Liver (tissue), 9 donors: ENCODE data around the gene ALG9. TPM values are rescaled to one million over a fixed set of nuclear protein-coding genes. Genes with fewer than 3 reads are reported as not detected.

Experiments used
- DNase-seq: peaks from one replicate; pipeline ENCODE4 v3.0.0-alpha.2; 2017; ENCODE audit warnings: low spot score
- H3K27ac ChIP-seq, 2 donors: one replicate each; pipeline ENCODE4 v1.7.0; 2013; ENCODE audit warnings: inconsistent platforms in 2 of 2, low read length in 2 of 2, control low read depth in 1 of 2, low read depth in 1 of 2, mild to moderate bottlenecking in 1 of 2
- H3K27me3 ChIP-seq, 4 donors: one replicate each; pipeline versions ENCODE4 v1.6.1 to v1.7.0; 2013; ENCODE audit warnings: low read length in 3 of 4, inconsistent platforms in 1 of 4, mild to moderate bottlenecking in 1 of 4, moderate library complexity in 1 of 4; ENCODE audit not compliant: control insufficient read depth in 4 of 4, insufficient read depth in 4 of 4
- H3K36me3 ChIP-seq, 4 donors: one replicate each; pipeline versions ENCODE4 v1.6.1 to v1.7.0; 2013; ENCODE audit warnings: low read length in 3 of 4, mild to moderate bottlenecking in 3 of 4, low read depth in 1 of 4, moderate library complexity in 1 of 4; ENCODE audit not compliant: control insufficient read depth in 4 of 4, insufficient read depth in 3 of 4
- H3K4me1 ChIP-seq, 4 donors: one replicate each; pipeline versions ENCODE4 v1.6.1 to v1.7.0; 2013; ENCODE audit warnings: low read length in 3 of 4, mild to moderate bottlenecking in 3 of 4, moderate library complexity in 1 of 4; ENCODE audit not compliant: control insufficient read depth in 4 of 4, insufficient read depth in 4 of 4
- H3K4me3 ChIP-seq, 3 donors: one replicate each; pipeline versions ENCODE4 v1.6.1 to v1.7.0; 2013; ENCODE audit warnings: low read length in 3 of 3, control low read depth in 1 of 3, low read depth in 1 of 3, mild to moderate bottlenecking in 1 of 3
- H3K9ac ChIP-seq, 2 donors: one replicate each; pipeline ENCODE4 v1.7.0; 2013; ENCODE audit warnings: low read length in 2 of 2, mild to moderate bottlenecking in 2 of 2, moderate library complexity in 2 of 2, control low read depth in 1 of 2, low read depth in 1 of 2
- H3K9me3 ChIP-seq, 4 donors: one replicate each; pipeline versions ENCODE4 v1.6.1 to v1.7.0; 2013; ENCODE audit warnings: low read length in 3 of 4; ENCODE audit not compliant: control insufficient read depth in 4 of 4
- EGR1 ChIP-seq, 2 donors: IDR thresholded peaks; 2 replicates each; pipeline ENCODE4 v1.6.1; 2016 to 2018; ENCODE audit warnings: antibody characterized with exemption in 2 of 2, low read depth in 2 of 2
- FOXA2 ChIP-seq: IDR thresholded peaks from 2 replicates; pipeline ENCODE4 v1.6.1; 2016; ENCODE audit warnings: antibody characterized with exemption
- GABPA ChIP-seq, 2 donors: IDR thresholded peaks in 1 of 2; conservative IDR thresholded peaks in 1 of 2; 2 replicates each; pipeline ENCODE4 v1.6.1; 2016; ENCODE audit warnings: antibody characterized with exemption in 2 of 2, mild to moderate bottlenecking in 1 of 2, moderate library complexity in 1 of 2
- HNF4A ChIP-seq, 2 donors: conservative IDR thresholded peaks; 2 replicates each; pipeline ENCODE4 v1.6.1; 2016; ENCODE audit warnings: antibody characterized with exemption in 2 of 2, mild to moderate bottlenecking in 2 of 2
- HNF4G ChIP-seq: IDR thresholded peaks from 2 replicates; pipeline ENCODE4 v1.6.1; 2016; ENCODE audit warnings: antibody characterized with exemption
- JUND ChIP-seq, 2 donors: IDR thresholded peaks; 2 replicates each; pipeline ENCODE4 v1.6.1; 2016; ENCODE audit warnings: antibody characterized with exemption in 2 of 2
- NR2F2 ChIP-seq: IDR thresholded peaks from 2 replicates; pipeline ENCODE4 v1.6.1; 2016; ENCODE audit warnings: antibody characterized with exemption
- RAD21 ChIP-seq, 2 donors: IDR thresholded peaks; 2 replicates each; pipeline ENCODE4 v1.6.1; 2016; ENCODE audit warnings: antibody characterized with exemption in 2 of 2, mild to moderate bottlenecking in 2 of 2
- REST ChIP-seq: IDR thresholded peaks from 2 replicates; pipeline ENCODE4 v1.6.1; 2016; ENCODE audit warnings: antibody characterized with exemption, mild to moderate bottlenecking
- RXRA ChIP-seq, 2 donors: IDR thresholded peaks; 2 replicates each; pipeline ENCODE4 v1.6.1; 2017 to 2018; ENCODE audit warnings: antibody characterized with exemption in 2 of 2, mild to moderate bottlenecking in 1 of 2
- SP1 ChIP-seq: IDR thresholded peaks from 2 replicates; pipeline ENCODE4 v1.6.1; 2018; ENCODE audit warnings: antibody characterized with exemption, mild to moderate bottlenecking
- TAF1 ChIP-seq: conservative IDR thresholded peaks from 2 replicates; pipeline ENCODE4 v1.6.1; 2016; ENCODE audit warnings: antibody characterized with exemption, mild to moderate bottlenecking
- YY1 ChIP-seq: IDR thresholded peaks from 2 replicates; pipeline ENCODE4 v1.6.1; 2016; ENCODE audit warnings: antibody characterized with exemption, mild to moderate bottlenecking
- ZBTB33 ChIP-seq: IDR thresholded peaks from 2 replicates; pipeline ENCODE4 v1.6.1; 2016; ENCODE audit warnings: antibody characterized with exemption
- WGBS: extraction: QIAGEN DNeasy Blood & Tissue Kit; methylation state at CpG from one replicate; pipeline ENCODE4 v1.1.7; 2013; 5-methylcytosine and 5-hydroxymethylcytosine counted together
- polyA plus RNA-seq, 2 donors: library from polyadenylated mRNA; stranded (reverse) in 1 of 2; unstranded in 1 of 2; fragments of 200-250 nt in 1 of 2; fragments of >200 nt in 1 of 2; fragmentation: Nextera tagmentation in 1 of 2; extraction: Ambion mirVana in 1 of 2; gene quantifications; one replicate each; pipeline versions ENCODE4 v1.2.1 to v1.2.3, GENCODE V29; 2013 to 2015
- total RNA-seq, 2 donors: library from RNA; depleted of rRNA; stranded (reverse); fragments of >200 nt; gene quantifications; one replicate each; pipeline ENCODE4 v1.2.3, GENCODE V29; 2014
- TF ChIP-seq, protein P1 (sequence below): IDR thresholded peaks from 2 replicates; pipeline ENCODE4 v1.6.1; 2016; ENCODE audit warnings: antibody characterized with exemption
- TF ChIP-seq, protein P2 (sequence below): IDR thresholded peaks from 2 replicates; pipeline ENCODE4 v1.6.1; 2016; ENCODE audit warnings: antibody characterized with exemption
- TF ChIP-seq, protein P3 (sequence below): fragments of 150-350 bp; IDR thresholded peaks from 2 replicates; pipeline ENCODE4 v1.5.1; 2017; ENCODE audit warnings: improper control_type of control experiment, low read depth, low read length; ENCODE audit not compliant: missing input control
- donor health status: healthy.
- donor health status: healthy.
- donor health status: healthy.
- donor health status: healthy.
- donor health status: healthy.

Gene ALG9
- total and polyA plus RNA-seq, 4 donors: 13.7 to 36.3 (median 20.2) TPM

DNA sequence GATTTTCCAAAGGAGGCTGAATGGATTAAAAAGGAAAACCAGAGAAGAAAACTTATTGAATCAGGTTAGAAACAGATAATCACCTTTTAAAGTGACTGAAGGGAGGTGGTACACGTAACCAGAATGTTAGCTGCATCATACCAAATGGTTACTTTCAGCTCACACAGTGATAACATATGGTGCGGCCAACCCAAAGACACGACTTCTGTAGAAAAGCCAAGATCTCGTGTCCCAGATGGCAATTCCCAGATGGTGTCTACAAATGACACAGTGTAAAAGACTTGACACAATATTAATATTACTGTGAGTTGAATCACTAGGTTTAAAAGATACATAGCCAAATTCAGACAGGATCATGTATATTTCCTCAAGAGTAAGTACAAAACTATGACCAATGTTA lies 110.3 kb downstream of the ALG9 start:
- Histone ChIP-seq H3K9me3 (no peaks in the 10 kb centered on the region), H3K27me3 (no peaks in the 10 kb centered on the region), H3K4me1 (peaks cover 0 to 42% (median 17%) of the 10 kb centered on the region in 4 donors), H3K36me3 (peaks cover 5 to 50% (median 41%) of the 10 kb centered on the region in 4 donors), H3K9ac (no peak overlapping the region), H3K4me3 (no peak overlapping the region), H3K27ac (no peak overlapping the region)
- 93% methylated on average over 4 of the region's 4 CpGs for WGBS
- no peak for TF ChIP-seq FOXA2
- TF ChIP-seq JUND (IDR thresholded peaks at IDR 0.05): no peak
- TF ChIP-seq, protein P1, sequence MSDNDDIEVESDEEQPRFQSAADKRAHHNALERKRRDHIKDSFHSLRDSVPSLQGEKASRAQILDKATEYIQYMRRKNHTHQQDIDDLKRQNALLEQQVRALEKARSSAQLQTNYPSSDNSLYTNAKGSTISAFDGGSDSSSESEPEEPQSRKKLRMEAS: no peak
- TF ChIP-seq GABPA (IDR thresholded peaks at IDR 0.05 in 1 of 2, conservative IDR thresholded peaks at IDR 0.05 in 1 of 2): no peak
- TF ChIP-seq, protein P2, sequence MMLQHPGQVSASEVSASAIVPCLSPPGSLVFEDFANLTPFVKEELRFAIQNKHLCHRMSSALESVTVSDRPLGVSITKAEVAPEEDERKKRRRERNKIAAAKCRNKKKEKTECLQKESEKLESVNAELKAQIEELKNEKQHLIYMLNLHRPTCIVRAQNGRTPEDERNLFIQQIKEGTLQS: no peak
- DNase-seq: no peak

DNA sequence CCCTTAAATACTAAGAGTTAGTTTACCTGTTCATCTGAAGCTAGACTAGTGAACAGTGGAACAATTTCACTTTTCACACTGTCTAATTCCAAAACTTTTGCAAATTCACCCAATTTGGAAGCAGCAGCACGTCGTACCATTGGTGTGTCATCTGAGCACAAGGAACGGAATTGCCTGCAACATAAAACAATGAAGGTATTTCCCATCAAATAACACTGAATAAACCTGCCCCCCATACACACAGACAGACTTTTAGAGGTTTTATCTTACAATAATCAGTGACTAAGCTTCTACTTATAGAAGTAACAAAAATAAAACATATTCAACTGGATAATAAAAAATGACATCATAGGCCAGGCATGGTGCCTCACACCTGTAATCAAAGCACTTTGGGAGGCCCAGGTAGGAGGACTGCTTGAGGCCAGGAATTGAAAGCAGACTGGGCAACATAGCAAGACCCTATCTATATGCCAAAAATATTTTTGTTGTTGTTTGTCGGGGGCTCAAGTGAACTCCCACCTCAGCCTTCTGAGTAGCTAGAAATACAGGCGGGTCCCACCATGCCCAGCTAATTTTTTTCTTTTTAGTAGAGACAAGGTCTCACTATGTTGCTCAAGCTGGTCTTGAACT lies 111.5 kb downstream of the ALG9 start:
- H3K36me3 ChIP-seq: peaks cover 8 to 55% (median 44%) of the 10 kb centered on the region in 4 donors
- H3K9me3 ChIP-seq: no peaks in the 10 kb centered on the region
- TF ChIP-seq EGR1 (IDR thresholded peaks at IDR 0.05; ENCODE audit: low read depth in 2 of 2) (no peak), SP1 (no peak), ZBTB33 (no peak), HNF4A (conservative IDR thresholded peaks at IDR 0.05) (no peak), JUND (IDR thresholded peaks at IDR 0.05) (no peak), HNF4G (no peak), RXRA (IDR thresholded peaks at IDR 0.05) (no peak), REST (no peak), FOXA2 (no peak), RAD21 (IDR thresholded peaks at IDR 0.05) (no peak), TAF1 (no peak), YY1 (no peak), NR2F2 (no peak), GABPA (IDR thresholded peaks at IDR 0.05 in 1 of 2, conservative IDR thresholded peaks at IDR 0.05 in 1 of 2) (no peak)
- TF ChIP-seq, protein P1: no peak
- TF ChIP-seq, protein P2: no peak
- TF ChIP-seq, protein P3, sequence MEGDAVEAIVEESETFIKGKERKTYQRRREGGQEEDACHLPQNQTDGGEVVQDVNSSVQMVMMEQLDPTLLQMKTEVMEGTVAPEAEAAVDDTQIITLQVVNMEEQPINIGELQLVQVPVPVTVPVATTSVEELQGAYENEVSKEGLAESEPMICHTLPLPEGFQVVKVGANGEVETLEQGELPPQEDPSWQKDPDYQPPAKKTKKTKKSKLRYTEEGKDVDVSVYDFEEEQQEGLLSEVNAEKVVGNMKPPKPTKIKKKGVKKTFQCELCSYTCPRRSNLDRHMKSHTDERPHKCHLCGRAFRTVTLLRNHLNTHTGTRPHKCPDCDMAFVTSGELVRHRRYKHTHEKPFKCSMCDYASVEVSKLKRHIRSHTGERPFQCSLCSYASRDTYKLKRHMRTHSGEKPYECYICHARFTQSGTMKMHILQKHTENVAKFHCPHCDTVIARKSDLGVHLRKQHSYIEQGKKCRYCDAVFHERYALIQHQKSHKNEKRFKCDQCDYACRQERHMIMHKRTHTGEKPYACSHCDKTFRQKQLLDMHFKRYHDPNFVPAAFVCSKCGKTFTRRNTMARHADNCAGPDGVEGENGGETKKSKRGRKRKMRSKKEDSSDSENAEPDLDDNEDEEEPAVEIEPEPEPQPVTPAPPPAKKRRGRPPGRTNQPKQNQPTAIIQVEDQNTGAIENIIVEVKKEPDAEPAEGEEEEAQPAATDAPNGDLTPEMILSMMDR: no peak
- no peak for DNase-seq
- peaks cover 0 to 38% (median 17%) of the 10 kb centered on the region in 4 donors for H3K4me1 ChIP-seq
- peak overlapping the region in 1 of 2 donors; percentile 21 for H3K9ac ChIP-seq
- no peaks in the 10 kb centered on the region for H3K27me3 ChIP-seq
- WGBS: 76% methylated on average over 5 of the region's 5 CpGs
- peak overlapping the region; percentile 6 to 51 for H3K27ac ChIP-seq
- no peak overlapping the region for H3K4me3 ChIP-seq
